Thyroid gland (tissue), 4 donors: ENCODE data around the gene KLRF1. TPM values are rescaled to one million over a fixed set of nuclear protein-coding genes. Genes with fewer than 3 reads are reported as not detected.

Experiments
- DNase-seq, 2 donors: peaks; one replicate each; pipeline ENCODE4 v3.0.0-alpha.2; 2019
- H3K27ac ChIP-seq, 3 donors: fragments of 200-600 bp; sonication (generic); 1 replicate in 2 of 3; 2 replicates in 1 of 3; pipeline ENCODE4 v1.5.1; 2016 to 2019; ENCODE audit warnings: mild to moderate bottlenecking in 1 of 3, moderate library complexity in 1 of 3
- H3K27me3 ChIP-seq: fragments of 200-600 bp; sonication (generic); one replicate; pipeline ENCODE4 v1.5.1; 2019
- H3K36me3 ChIP-seq, 2 donors: fragments of 200-600 bp; sonication (generic); one replicate each; pipeline ENCODE4 v1.5.1; 2016 to 2019
- H3K4me1 ChIP-seq, 2 donors: fragments of 200-600 bp; sonication (generic); one replicate each; pipeline ENCODE4 v1.5.1; 2017 to 2019
- H3K4me3 ChIP-seq, 3 donors: fragments of 200-600 bp; sonication (generic); replicated peaks in 1 of 3; 1 replicate in 2 of 3; 2 replicates in 1 of 3; pipeline ENCODE4 v1.5.1; 2016; ENCODE audit warnings: mild to moderate bottlenecking in 1 of 3
- H3K9me3 ChIP-seq: fragments of 200-600 bp; sonication (generic); one replicate; pipeline ENCODE4 v1.5.1; 2017
- CTCF ChIP-seq, 6 experiments: fragments of 200-600 bp in 3 of 6; fragments of 450-650 bp in 3 of 6; sonication (generic) in 3 of 6; IDR thresholded peaks; one replicate each; pipeline ENCODE4 v1.5.1; 2016 to 2019; ENCODE audit warnings: antibody characterized with exemption in 6 of 6, mild to moderate bottlenecking in 2 of 6, inconsistent platforms in 1 of 6, moderate library complexity in 1 of 6
- POLR2A ChIP-seq, 2 donors: fragments of 450-650 bp; IDR thresholded peaks; one replicate each; pipeline ENCODE4 v1.6.1; 2017; ENCODE audit warnings: antibody characterized with exemption in 2 of 2, mild to moderate bottlenecking in 2 of 2, moderate library complexity in 1 of 2
- WGBS, 2 donors: methylation state at CpG; one replicate each; pipeline ENCODE4 v1.1.5; 2017; 5-methylcytosine and 5-hydroxymethylcytosine counted together
- intact Hi-C: fragments of 100-400 bp; cut with DNase I; formaldehyde crosslinking; loops from one replicate; pipeline ENCODE4 v1.15.1; 2023
- total RNA-seq, 4 donors: library from RNA; depleted of rRNA; stranded (reverse); fragments of >200 nt; gene quantifications; one replicate each; pipeline ENCODE4 v1.2.3, GENCODE V29; 2016

The KLRF1 gene
- total RNA-seq, 4 donors from 2014 or later, result 0.78 to 1.0 TPM; not detected in 2

DNA sequence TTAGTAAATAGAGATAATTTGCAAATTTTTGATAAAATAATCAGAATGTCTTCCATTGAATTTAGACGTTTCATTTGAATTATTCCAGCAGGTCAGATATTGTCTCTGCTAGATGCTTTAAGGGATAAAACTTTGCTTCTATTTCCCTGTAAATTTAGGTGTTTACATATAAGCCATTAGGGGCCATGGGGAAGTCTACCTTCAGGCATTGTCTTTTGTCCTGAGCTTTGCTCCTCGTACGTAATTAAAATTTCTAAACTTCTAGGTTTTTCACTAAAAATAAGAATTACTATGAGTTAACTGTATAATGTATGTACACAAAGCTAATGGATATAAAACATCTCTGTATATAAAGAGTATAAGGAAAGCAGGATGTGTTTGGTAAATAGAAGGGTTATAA lies 42.5 kb upstream of the KLRF1 start:
- TF ChIP-seq CTCF (IDR thresholded peaks at IDR 0.05) (no peak), POLR2A (IDR thresholded peaks at IDR 0.05) (no peak)
- Histone ChIP-seq H3K4me1 (no peaks in the 10 kb centered on the region), H3K9me3 (no peaks in the 10 kb centered on the region), H3K27ac (no peak overlapping the region), H3K4me3 (no peak overlapping the region), H3K36me3 (no peaks in the 10 kb centered on the region), H3K27me3 (no peaks in the 10 kb centered on the region)
- intact Hi-C loops, result no loop called here
- WGBS, 2 donors, result 83 to 84% methylated on average over 3 of the region's 3 CpGs
- no peak for DNase-seq

DNA sequence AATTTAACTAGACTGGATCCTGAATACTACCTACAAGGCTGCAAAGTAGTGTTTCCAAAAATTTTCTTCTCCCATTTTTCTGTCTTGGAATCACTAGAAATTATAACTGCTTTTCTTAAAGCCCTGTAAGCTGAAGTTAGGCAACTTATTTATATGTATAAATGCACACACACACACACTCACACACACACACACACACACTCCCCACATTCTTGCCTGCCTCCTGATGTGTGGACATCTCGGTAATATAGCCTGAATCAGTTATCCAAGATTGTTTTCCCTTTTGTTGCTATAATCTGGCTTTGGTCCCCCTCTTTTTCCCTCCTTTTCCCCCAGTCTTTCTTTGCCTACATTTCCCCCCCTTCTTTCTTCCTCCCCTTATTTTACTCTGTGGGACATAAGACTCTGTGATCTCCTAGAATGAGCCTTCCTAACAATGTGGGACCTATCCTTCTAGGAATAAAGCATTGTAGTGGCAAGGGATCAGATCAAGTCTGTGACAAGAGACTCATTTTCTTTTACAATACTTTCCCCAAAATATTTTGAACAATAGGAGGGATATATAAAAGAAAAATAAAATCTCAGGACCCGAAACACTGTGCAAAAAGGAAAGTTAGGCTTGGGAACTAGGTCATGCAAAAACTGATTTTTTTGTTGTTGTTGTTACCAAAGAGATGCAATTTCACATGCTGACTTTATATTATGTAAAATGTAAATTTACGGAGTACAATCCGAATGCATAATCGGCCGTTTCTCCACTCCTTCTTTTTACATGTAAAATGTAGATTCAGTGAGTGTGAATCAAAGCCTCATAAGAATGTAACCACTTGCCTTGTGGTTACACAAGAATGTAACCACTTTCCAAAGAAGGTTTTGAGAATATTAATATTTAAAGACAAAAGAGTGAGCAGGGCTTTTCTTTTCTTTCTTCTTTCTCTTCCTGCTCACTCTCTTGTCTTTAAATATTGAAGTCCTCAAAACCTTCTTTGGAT lies 40.3 kb upstream of the KLRF1 start:
- no peaks in the 10 kb centered on the region for H3K27me3 ChIP-seq
- intact Hi-C loops, result no loop called here
- H3K4me1 ChIP-seq, result no peaks in the 10 kb centered on the region
- no peaks in the 10 kb centered on the region for H3K36me3 ChIP-seq
- no peaks in the 10 kb centered on the region for H3K9me3 ChIP-seq
- H3K27ac ChIP-seq, result no peak overlapping the region
- DNase-seq, result no peak
- TF ChIP-seq POLR2A (IDR thresholded peaks at IDR 0.05), result no peak
- TF ChIP-seq CTCF (IDR thresholded peaks at IDR 0.05), result no peak
- 79 to 85% methylated on average over 6 of the region's 6 CpGs for WGBS, 2 donors
- H3K4me3 ChIP-seq, result no peak overlapping the region

DNA sequence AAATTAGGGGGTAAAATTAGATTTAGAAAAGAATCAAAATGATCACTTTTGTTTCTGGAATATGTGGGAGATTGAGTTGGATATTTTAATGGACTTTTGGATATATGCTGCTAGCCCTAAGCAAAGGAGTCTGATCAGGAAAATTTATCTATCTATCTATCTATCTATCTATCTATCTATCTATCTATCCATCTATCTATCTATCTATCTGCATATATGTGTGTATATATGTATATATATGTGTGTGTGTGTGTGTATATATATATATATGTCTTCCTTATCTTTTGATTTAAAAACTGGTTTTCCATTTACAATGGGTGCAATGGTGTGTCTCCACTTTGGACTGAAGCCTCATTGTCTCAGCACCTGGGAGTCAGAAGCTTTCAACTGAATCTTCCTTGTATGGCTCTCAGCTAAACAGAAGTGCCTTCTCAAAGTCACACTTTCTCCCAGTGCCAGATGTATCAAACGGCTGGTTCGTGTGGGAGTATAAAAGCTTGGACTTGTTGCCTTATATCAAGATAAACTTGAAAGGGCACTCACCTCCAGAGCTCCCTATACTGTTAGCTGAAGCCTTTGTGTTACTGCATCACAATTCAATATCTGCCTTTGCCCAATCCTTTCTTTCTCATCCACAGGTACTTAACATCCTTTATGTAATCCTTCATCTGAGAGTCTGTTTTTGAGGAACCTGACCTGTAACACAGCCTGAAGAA lies 34.9 kb upstream of the KLRF1 start:
- TF ChIP-seq POLR2A (IDR thresholded peaks at IDR 0.05) (no peak), CTCF (IDR thresholded peaks at IDR 0.05) (no peak)
- no peaks in the 10 kb centered on the region for H3K4me1 ChIP-seq
- no peak overlapping the region for H3K27ac ChIP-seq
- no peaks in the 10 kb centered on the region for H3K27me3 ChIP-seq
- no peak for DNase-seq
- H3K36me3 ChIP-seq, result no peaks in the 10 kb centered on the region
- WGBS, 2 donors, result 24 to 38% methylated on average over 2 of the region's 2 CpGs
- intact Hi-C loops, result no loop called here
- H3K9me3 ChIP-seq, result no peaks in the 10 kb centered on the region
- H3K4me3 ChIP-seq, result no peak overlapping the region

GRCh38 chr12:9792961-9793617 lies 34.2 kb upstream of the KLRF1 start:
- TF ChIP-seq POLR2A (IDR thresholded peaks at IDR 0.05) (no peak), CTCF (IDR thresholded peaks at IDR 0.05) (no peak)
- DNase-seq, result no peak
- 92 to 93% methylated on average over 2 of the region's 2 CpGs for WGBS, 2 donors

More at GRCh38 chr12:9792961-9793617, 34.2 kb upstream of the KLRF1 start:
- H3K36me3 ChIP-seq, result no peaks in the 10 kb centered on the region
- H3K9me3 ChIP-seq, result no peaks in the 10 kb centered on the region
- intact Hi-C loops, result no loop called here
- no peak overlapping the region for H3K4me3 ChIP-seq
- H3K27ac ChIP-seq, result no peak overlapping the region
- no peaks in the 10 kb centered on the region for H3K27me3 ChIP-seq
- H3K4me1 ChIP-seq, result no peaks in the 10 kb centered on the region
